ENCODE results near the gene SH3BGR.

The SH3BGR gene

DNA sequence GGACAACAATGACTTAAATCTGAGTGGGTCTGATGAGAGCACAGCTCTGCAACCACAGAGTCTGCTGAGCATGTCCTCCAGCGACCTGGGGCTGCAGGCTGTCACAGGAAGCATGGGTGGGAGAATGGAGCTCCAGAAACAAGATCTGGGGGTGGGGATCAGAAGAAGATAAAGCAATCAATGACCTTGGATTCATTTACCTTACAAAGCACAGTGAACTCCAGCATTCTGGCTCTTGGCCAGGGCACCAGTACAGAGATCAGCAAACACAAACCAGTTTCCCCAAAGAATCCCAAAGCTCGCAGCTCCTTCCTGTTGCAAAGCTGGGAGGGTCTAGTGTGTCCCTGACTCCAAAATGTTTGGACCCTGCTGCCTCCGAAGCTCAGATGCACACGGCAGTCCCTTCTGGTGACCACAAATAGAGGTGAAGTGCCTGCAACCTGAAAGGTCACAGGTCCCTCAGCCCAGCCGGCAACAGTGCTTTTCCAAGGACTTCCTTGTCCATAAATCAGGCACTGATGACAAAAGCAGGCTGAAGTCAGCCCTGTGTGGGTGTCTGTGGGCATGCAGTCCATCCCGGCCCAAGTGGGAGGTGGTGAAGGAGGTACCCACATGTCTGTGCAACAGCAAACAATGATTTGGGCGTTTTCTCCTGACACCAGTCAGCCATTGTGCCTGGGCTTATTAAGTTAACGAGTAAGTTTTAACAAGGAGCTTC is 76.1 kb downstream of the SH3BGR start:
- DNase-seq (ENCODE audit: low spot score) = no peak
- in situ Hi-C loops (cut with MboI; ENCODE audit: low pct_unique_long_range_greater_than_20kb, low sequenced_read_pairs, unreplicated experiment) = no loop called here
- TF ChIP-seq, protein P1, sequence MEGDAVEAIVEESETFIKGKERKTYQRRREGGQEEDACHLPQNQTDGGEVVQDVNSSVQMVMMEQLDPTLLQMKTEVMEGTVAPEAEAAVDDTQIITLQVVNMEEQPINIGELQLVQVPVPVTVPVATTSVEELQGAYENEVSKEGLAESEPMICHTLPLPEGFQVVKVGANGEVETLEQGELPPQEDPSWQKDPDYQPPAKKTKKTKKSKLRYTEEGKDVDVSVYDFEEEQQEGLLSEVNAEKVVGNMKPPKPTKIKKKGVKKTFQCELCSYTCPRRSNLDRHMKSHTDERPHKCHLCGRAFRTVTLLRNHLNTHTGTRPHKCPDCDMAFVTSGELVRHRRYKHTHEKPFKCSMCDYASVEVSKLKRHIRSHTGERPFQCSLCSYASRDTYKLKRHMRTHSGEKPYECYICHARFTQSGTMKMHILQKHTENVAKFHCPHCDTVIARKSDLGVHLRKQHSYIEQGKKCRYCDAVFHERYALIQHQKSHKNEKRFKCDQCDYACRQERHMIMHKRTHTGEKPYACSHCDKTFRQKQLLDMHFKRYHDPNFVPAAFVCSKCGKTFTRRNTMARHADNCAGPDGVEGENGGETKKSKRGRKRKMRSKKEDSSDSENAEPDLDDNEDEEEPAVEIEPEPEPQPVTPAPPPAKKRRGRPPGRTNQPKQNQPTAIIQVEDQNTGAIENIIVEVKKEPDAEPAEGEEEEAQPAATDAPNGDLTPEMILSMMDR (IDR thresholded peaks at IDR 0.05; ENCODE audit: extremely low read depth, insufficient read depth, missing control alignments) = no peak

DNA sequence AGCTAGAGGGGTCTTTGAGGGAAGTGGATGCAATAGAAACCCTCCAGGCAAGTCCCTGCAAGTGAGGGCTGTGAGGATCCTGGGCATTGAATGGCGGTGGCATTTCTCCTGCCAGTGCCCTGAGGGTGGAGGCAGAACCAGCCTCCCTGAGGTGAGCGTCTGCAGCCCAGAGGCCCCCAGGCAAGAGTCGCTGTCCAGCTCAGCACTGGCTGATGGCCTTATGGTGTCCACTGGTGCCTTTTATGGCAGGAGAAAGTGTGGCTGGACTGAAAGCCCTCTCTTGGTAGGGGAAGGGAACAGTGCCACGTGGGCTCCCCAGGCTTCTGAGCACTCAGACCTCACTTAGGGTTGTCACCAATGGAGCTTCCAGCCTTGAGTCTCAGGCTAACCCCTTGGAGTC is 77.3 kb downstream of the SH3BGR start:
- in situ Hi-C loops (cut with MboI; ENCODE audit: low pct_unique_long_range_greater_than_20kb, low sequenced_read_pairs, unreplicated experiment) = no loop called here
- no peak for DNase-seq (ENCODE audit: low spot score)
- TF ChIP-seq, protein P1 (IDR thresholded peaks at IDR 0.05; ENCODE audit: extremely low read depth, insufficient read depth, missing control alignments) = no peak

DNA sequence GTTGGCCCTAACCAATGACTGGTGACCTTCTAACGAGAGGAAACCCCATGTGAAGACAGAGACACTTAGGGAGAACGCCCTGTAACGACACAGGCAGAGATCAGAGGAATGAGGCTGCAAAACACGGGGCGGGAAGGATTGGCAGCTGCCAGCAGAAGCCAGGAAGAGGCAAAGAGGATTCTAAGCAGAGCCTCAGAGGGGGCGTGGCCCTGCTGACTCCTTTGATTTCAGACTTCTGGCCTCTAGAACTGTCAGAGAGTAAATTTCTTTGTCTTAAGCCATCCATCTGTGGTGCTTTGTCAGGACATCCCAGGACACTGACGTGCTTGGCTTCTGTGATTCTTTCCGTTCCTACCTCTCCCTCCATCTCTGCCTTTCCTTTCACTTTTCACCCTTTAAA is 79.3 kb downstream of the SH3BGR start:
- no peak for DNase-seq (ENCODE audit: low spot score)
- TF ChIP-seq, protein P1 (IDR thresholded peaks at IDR 0.05; ENCODE audit: extremely low read depth, insufficient read depth, missing control alignments) = no peak
- in situ Hi-C loops (cut with MboI; ENCODE audit: low pct_unique_long_range_greater_than_20kb, low sequenced_read_pairs, unreplicated experiment) = no loop called here

DNA sequence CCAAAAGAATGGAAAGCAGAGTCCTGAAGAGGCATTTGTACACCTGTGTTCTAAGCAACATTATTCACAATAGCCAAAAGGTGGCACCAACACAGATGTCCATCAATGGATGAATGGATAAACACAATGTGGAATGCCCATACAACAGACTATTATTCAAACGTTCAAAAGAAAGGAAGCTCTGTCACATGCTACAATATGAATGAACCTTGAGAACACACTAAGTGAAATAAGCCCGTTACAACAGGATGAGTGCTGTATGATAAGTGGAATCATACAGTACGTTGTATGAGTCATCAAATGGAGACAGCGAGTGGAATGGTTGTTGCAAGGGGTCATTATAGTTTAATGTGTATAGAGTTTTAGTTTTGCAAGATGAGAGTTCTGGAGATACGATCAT is 80.1 kb downstream of the SH3BGR start:
- TF ChIP-seq, protein P1 (IDR thresholded peaks at IDR 0.05; ENCODE audit: extremely low read depth, insufficient read depth, missing control alignments) = no peak
- in situ Hi-C loops (cut with MboI; ENCODE audit: low pct_unique_long_range_greater_than_20kb, low sequenced_read_pairs, unreplicated experiment) = no loop called here
- DNase-seq (ENCODE audit: low spot score) = no peak

DNA sequence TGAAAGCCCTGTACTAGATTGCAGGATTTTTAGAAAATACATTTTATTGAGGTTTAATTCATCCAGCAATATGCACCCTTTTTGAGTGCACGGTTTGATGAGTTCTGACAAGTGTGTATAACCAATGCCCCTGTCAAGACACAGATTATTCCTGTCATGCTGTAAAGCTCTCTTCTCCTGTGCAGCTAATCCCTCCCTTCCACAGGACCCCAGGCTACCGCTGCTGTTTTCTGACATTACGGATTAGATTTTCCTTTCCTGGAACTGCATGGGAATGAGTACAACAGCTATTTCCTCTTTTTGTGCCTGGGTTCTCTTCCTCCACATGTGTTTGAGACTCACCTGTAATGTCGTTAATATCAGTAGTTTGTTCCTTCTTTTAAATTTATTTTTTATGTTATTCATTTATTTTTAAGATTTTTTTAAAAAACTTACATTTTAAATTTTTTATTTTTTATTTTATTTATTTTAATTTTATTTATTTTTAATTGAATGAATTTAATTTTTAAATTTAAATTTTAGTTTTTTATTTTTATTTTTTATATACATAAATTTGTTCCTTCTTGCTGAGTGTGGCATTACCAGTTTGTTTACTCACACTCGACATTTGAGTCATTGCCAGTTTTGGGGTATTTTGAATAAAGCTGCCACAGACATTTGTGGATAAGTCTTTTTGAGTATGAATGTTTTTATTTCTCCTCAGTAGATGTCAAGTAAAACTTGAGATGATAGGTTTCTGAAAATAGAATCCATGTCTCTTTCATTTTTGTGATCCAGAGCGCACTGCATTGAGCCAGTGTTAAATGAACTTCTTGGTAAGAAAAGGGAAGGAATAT is 82.0 kb downstream of the SH3BGR start:
- no peak for DNase-seq (ENCODE audit: low spot score)
- in situ Hi-C loops (cut with MboI; ENCODE audit: low pct_unique_long_range_greater_than_20kb, low sequenced_read_pairs, unreplicated experiment) = no loop called here
- TF ChIP-seq, protein P1 (IDR thresholded peaks at IDR 0.05; ENCODE audit: extremely low read depth, insufficient read depth, missing control alignments) = no peak

DNA sequence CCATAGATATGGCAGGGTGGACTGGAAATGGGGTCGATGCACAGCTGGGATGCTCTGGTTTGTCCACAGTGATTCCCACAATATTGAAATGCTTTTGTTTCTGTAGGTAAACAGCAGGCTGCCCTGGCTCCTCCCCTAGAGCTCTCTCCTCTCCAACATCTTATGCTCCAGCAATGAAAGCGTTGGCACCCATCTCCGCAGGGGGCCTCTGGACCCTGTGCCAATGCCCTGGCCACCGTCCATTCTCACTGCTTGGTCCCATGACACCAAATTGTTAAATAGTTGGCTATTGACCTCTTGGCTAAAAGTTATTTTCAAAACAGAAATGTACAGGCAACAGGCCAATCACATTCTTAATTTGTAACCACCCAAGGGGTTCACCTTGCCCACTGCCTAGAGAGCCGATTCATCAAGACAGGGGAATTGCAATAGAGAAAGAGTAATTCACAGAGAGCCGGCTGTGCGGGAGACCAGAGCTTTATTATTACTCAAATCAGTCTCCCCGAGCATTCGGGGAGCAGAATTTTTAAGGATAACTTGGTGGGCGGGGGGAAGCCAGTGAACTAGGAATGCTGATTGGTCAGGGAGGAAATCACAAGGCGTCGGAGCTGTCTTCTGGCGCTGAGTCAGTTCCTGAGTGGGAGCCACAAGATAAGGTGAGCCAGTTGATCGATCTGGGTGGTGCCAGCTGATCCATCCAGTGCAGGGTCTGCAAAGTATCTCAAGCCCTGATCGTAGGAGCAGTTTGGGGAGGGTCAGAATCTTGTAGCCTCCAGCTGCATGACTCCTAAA is 84.1 kb downstream of the SH3BGR start:
- no peak for DNase-seq (ENCODE audit: low spot score)
- in situ Hi-C loops (cut with MboI; ENCODE audit: low pct_unique_long_range_greater_than_20kb, low sequenced_read_pairs, unreplicated experiment) = no loop called here
- TF ChIP-seq, protein P1 (IDR thresholded peaks at IDR 0.05; ENCODE audit: extremely low read depth, insufficient read depth, missing control alignments) = no peak

Data from GM13977 (cell line).